ENCODE data around the gene MCRS1.

MCRS1 gene

DNA sequence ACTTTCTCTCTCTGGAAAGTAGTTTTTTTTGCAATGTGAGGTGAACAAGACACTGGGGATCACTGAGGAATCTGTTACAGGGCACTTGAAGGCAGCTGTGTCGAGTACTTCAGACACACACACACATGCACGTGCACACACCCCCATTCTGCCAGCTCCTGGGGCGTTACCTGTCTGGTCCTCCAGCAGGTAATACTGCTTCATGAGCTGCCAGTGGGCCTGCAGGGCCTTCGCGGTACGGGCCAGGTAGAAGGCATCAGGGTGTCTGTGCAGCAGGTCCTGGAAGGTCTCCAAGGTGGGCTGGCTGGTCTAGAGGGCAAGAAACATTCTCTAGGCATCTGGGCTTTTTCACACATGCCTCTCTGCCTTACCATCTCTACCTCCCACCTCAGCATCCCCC is 5.1 kb downstream of the MCRS1 start:
- Histone ChIP-seq H3K4me3 (0 out of 20 replicates have a peak overlapping the region, but pooled peaks of 1 of the 10 experiments have one; percentile 7), H3K36me3 (peaks cover 70 to 86% (median 74%) of the 10 kb centered on the region in 11 experiments), H3K9me3 (replicated peaks in 1 of 11) (no peaks in the 10 kb centered on the region), H3K4me2 (peak overlapping the region; percentile 28 to 99 (median 80)), H3K27me3 (no peaks in the 10 kb centered on the region), H3K4me1 (peaks cover 56 to 69% (median 59%) of the 10 kb centered on the region in 10 experiments), H4K20me1 (peaks cover 0 to 79% (median 26%) of the 10 kb centered on the region in 11 experiments; a peak in 14 of 22 replicates), H3K27ac (no peak overlapping the region; a peak in 1 of 22 replicates), H3K9ac (peak overlapping the region in 5 of 11 experiments; percentile 16 to 37 (median 32); a peak in 7 of 22 replicates)
- TF ChIP-seq Cebpa-rat (IDR thresholded peaks at IDR 0.05) = no peak

DNA sequence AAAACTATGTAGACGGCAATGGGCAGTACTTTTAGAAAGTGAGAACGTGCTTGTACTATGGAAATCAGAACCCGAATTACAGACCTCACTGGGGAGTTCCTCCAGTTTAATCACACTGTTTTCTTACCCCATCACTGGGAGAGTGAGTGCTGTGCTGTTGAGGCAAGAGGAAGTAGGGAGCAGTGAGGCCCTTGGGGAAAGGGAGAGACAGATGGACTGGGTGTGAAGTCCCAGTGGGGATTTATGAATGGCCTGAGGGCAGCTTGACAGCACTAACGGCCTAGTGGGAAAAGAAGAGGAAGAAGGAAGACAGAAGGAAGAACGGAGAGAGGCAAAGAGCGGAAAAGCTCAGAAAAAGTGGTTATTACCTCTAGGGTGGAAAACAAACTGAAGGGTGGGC is 5.7 kb downstream of the MCRS1 start:
- Histone ChIP-seq H3K9me3 (replicated peaks in 1 of 11) (no peaks in the 10 kb centered on the region), H4K20me1 (peaks cover 0 to 85% (median 32%) of the 10 kb centered on the region in 11 experiments; a peak in 14 of 22 replicates), H3K9ac (peak overlapping the region in 5 of 11 experiments; percentile 16 to 40 (median 32); a peak in 8 of 22 replicates), H3K27ac (peak overlapping the region in 4 of 11 experiments; percentile 7 to 8 (median 8); a peak in 2 of 22 replicates), H3K36me3 (peaks cover 76 to 92% (median 80%) of the 10 kb centered on the region in 11 experiments), H3K4me1 (peaks cover 53 to 67% (median 57%) of the 10 kb centered on the region in 10 experiments), H3K4me3 (no peak overlapping the region), H3K27me3 (no peaks in the 10 kb centered on the region), H3K4me2 (peak overlapping the region; percentile 28 to 99 (median 80))
- TF ChIP-seq Cebpa-rat (IDR thresholded peaks at IDR 0.05) = no peak

- Histone ChIP-seq H3K9ac (no peak overlapping the region), H3K4me1 (peaks cover 39 to 52% (median 42%) of the 10 kb centered on the region in 10 experiments), H3K36me3 (peaks cover 91 to 100% (median 94%) of the 10 kb centered on the region in 11 experiments), H3K27me3 (no peaks in the 10 kb centered on the region), H4K20me1 (peaks cover 0 to 90% (median 32%) of the 10 kb centered on the region in 11 experiments; a peak in 14 of 22 replicates), H3K9me3 (replicated peaks in 1 of 11) (no peaks in the 10 kb centered on the region), H3K4me2 (no peak overlapping the region), H3K4me3 (no peak overlapping the region), H3K27ac (peak overlapping the region in 1 of 11 experiments; percentile 28; a peak in 1 of 22 replicates)
- TF ChIP-seq Cebpa-rat (IDR thresholded peaks at IDR 0.05) = no peak
These were observed 7.2 kb downstream of the MCRS1 start for GRCh38 chr12:49560695-49561094.

DNA sequence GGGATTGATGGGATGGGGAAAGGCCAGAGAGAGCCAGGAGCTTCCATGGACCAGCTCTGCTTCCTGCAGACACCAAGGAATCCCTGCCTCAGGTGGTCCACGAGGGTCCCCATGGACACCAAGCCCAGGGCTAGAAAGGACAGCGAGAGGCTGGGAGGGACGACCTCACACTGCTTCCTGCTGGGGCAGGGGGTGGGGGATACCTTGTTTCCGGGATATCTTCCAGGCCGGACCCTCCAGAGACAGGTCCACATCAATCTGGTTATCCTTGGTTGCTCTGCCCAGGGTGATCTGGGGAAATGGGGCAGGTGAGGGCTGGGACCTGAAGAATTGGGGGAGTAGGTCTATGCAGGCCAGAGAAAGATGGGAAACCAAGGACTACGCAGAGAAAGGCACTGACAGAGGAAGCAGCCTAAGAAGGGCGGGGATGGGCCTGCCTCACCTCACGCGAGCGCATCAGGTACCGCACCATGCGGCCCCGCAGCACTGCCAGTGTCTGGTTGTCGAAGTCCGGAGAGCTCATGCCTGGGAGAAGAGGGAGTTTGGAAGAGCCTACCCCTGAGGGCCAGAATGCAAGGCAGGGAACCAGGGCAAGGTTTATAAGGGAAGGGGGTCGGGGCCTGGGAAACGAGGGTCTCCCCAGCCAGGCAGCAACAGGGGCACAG is 8.8 kb downstream of the MCRS1 start:
- peaks cover 24 to 41% (median 29%) of the 10 kb centered on the region in 10 experiments for H3K4me1 ChIP-seq
- no peak overlapping the region for H3K27ac ChIP-seq
- H3K36me3 ChIP-seq = peaks cover 83 to 88% (median 86%) of the 10 kb centered on the region in 11 experiments
- H3K9ac ChIP-seq = no peak overlapping the region
- TF ChIP-seq Cebpa-rat (IDR thresholded peaks at IDR 0.05) = no peak
- H3K4me3 ChIP-seq = no peak overlapping the region
- H3K4me2 ChIP-seq = no peak overlapping the region
- H3K9me3 ChIP-seq (replicated peaks in 1 of 11) = no peaks in the 10 kb centered on the region
- no peaks in the 10 kb centered on the region for H3K27me3 ChIP-seq
- H4K20me1 ChIP-seq = peaks cover 0 to 77% (median 16%) of the 10 kb centered on the region in 11 experiments; a peak in 13 of 22 replicates

GRCh38 chr12:49558526-49558925 is 9.4 kb downstream of the MCRS1 start:
- no peak for TF ChIP-seq Cebpa-rat (IDR thresholded peaks at IDR 0.05)
- H4K20me1 ChIP-seq = peaks cover 0 to 71% (median 10%) of the 10 kb centered on the region in 11 experiments; a peak in 11 of 22 replicates
- H3K27ac ChIP-seq = no peak overlapping the region
- H3K9ac ChIP-seq = no peak overlapping the region
- H3K4me1 ChIP-seq = peaks cover 17 to 41% (median 27%) of the 10 kb centered on the region in 10 experiments
- no peak overlapping the region for H3K4me3 ChIP-seq
- H3K27me3 ChIP-seq = no peaks in the 10 kb centered on the region
- no peaks in the 10 kb centered on the region for H3K9me3 ChIP-seq (replicated peaks in 1 of 11)
- no peak overlapping the region for H3K4me2 ChIP-seq
- H3K36me3 ChIP-seq = peaks cover 77 to 82% (median 80%) of the 10 kb centered on the region in 11 experiments

DNA sequence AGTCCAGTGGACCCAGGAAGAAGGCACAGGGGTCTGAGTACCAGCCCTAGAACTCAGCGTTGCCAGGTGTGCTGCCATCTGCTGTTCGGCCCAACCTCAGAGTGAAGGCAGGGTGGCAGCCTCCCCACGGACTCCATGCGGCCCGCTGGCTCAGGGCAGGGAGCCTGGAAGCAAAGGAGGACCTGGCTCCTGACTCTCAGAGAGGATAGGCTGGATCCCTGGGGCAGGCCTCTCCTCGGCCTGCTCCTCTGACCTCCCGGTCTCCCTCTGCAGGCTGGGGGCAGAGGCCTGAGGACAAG is 10.1 kb downstream of the MCRS1 start:
- Histone ChIP-seq H3K9ac (no peak overlapping the region), H3K9me3 (replicated peaks in 1 of 11) (no peaks in the 10 kb centered on the region)

GRCh38 chr12:49557187-49557916 is 10.6 kb downstream of the MCRS1 start:
- TF ChIP-seq Cebpa-rat (IDR thresholded peaks at IDR 0.05) = no peak
- Histone ChIP-seq H3K9ac (no peak overlapping the region), H3K27me3 (no peaks in the 10 kb centered on the region), H3K4me1 (peaks cover 6 to 36% (median 22%) of the 10 kb centered on the region in 10 experiments), H3K9me3 (replicated peaks in 1 of 11) (no peaks in the 10 kb centered on the region), H3K4me2 (no peak overlapping the region), H3K4me3 (no peak overlapping the region), H3K27ac (no peak overlapping the region), H3K36me3 (peaks cover 65 to 71% (median 68%) of the 10 kb centered on the region in 11 experiments), H4K20me1 (peaks cover 0 to 59% (median 6%) of the 10 kb centered on the region in 11 experiments; a peak in 9 of 22 replicates)

More for the DNA sequence above, 10.1 kb downstream of the MCRS1 start:
- peaks cover 70 to 76% (median 73%) of the 10 kb centered on the region in 11 experiments for H3K36me3 ChIP-seq
- H4K20me1 ChIP-seq = peaks cover 0 to 64% (median 6%) of the 10 kb centered on the region in 11 experiments; a peak in 9 of 22 replicates
- H3K4me3 ChIP-seq = no peak overlapping the region
- H3K27ac ChIP-seq = no peak overlapping the region
- TF ChIP-seq Cebpa-rat (IDR thresholded peaks at IDR 0.05) = no peak
- no peak overlapping the region for H3K4me2 ChIP-seq
- H3K4me1 ChIP-seq = peaks cover 11 to 36% (median 22%) of the 10 kb centered on the region in 10 experiments
- no peaks in the 10 kb centered on the region for H3K27me3 ChIP-seq

- H3K36me3 ChIP-seq = peaks cover 57 to 63% (median 60%) of the 10 kb centered on the region in 11 experiments
- no peak overlapping the region for H3K27ac ChIP-seq
- no peaks in the 10 kb centered on the region for H3K27me3 ChIP-seq
- H3K4me3 ChIP-seq = no peak overlapping the region
- H4K20me1 ChIP-seq = peaks cover 0 to 52% (median 6%) of the 10 kb centered on the region in 11 experiments; a peak in 9 of 22 replicates
- H3K9me3 ChIP-seq (replicated peaks in 1 of 11) = no peaks in the 10 kb centered on the region
- H3K4me2 ChIP-seq = no peak overlapping the region
- peaks cover 0 to 36% (median 23%) of the 10 kb centered on the region in 10 experiments; a peak in 16 of 20 replicates for H3K4me1 ChIP-seq
- no peak overlapping the region for H3K9ac ChIP-seq
- TF ChIP-seq Cebpa-rat (IDR thresholded peaks at IDR 0.05) = no peak
These were observed 11.4 kb downstream of the MCRS1 start for GRCh38 chr12:49556391-49557186.
